ENCODE data around the gene TCF12. TPM values are rescaled to one million over a fixed set of nuclear protein-coding genes. Genes with fewer than 3 reads are reported as not detected.

The TCF12 gene
- total RNA-seq, 1 experiment from 2014 or later, result 102 TPM

- no peak overlapping the region for H3K4me3 ChIP-seq (ENCODE audit: low read depth in 2 of 2, low read length in 2 of 2)
- in situ Hi-C loops (cut with HindIII; ENCODE audit: low pct_unique_long_range_greater_than_20kb, low sequenced_read_pairs) (no loop called here), intact Hi-C loops (cut with micrococcal nuclease; ENCODE audit: unreplicated experiment) (no loop called here)
- no peak overlapping the region for H3K27ac ChIP-seq (ENCODE audit: low read length)
- DNase-seq (ENCODE audit: low read depth, low spot score), result no peak
- no peak for ATAC-seq
- H3K36me3 ChIP-seq (ENCODE audit: control insufficient read depth, insufficient read depth, low read length), result no peaks in the 10 kb centered on the region
- no peak for TF ChIP-seq REST (IDR thresholded peaks at IDR 0.05; ENCODE audit: insufficient read depth in 1 of 2, low read depth in 2 of 2, low read length in 1 of 2)
- no peak for TF ChIP-seq POLR2AphosphoS5 (IDR thresholded peaks at IDR 0.05; ENCODE audit: low read depth, low read length)
- no peak for TF ChIP-seq CTCF (IDR thresholded peaks at IDR 0.05)
- TF ChIP-seq TCF7L2 (IDR thresholded peaks at IDR 0.05; ENCODE audit: low read depth, low read length), result no peak
- TF ChIP-seq SIN3A (IDR thresholded peaks at IDR 0.05; ENCODE audit: borderline replicate concordance, insufficient read depth, low read depth, low read length), result no peak
- H3K4me1 ChIP-seq (ENCODE audit: control insufficient read depth, insufficient read depth, low read length), result no peaks in the 10 kb centered on the region
- H3K9me3 ChIP-seq (ENCODE audit: control insufficient read depth, insufficient read depth, low read depth, low read length), result no peaks in the 10 kb centered on the region
- no TSS peak for BruUV-seq (replicated peaks)
- ChIA-PET POLR2A (no interaction called here), CTCF (no interaction called here)
- H3K27me3 ChIP-seq (ENCODE audit: control insufficient read depth, insufficient read depth, low read length), result no peaks in the 10 kb centered on the region
These were observed 276.9 kb downstream of the TCF12 start for GRCh38 chr15:57195326-57195725.

GRCh38 chr15:57196865-57197264 lies 278.4 kb downstream of the TCF12 start:
- BruUV-seq (replicated peaks), result no TSS peak
- intact Hi-C loops (cut with micrococcal nuclease; ENCODE audit: unreplicated experiment) (no loop called here), in situ Hi-C loops (cut with HindIII; ENCODE audit: low pct_unique_long_range_greater_than_20kb, low sequenced_read_pairs) (no loop called here)
- Histone ChIP-seq H3K4me1 (ENCODE audit: control insufficient read depth, insufficient read depth, low read length) (no peaks in the 10 kb centered on the region), H3K27me3 (ENCODE audit: control insufficient read depth, insufficient read depth, low read length) (no peaks in the 10 kb centered on the region), H3K9me3 (ENCODE audit: control insufficient read depth, insufficient read depth, low read depth, low read length) (no peaks in the 10 kb centered on the region), H3K4me3 (ENCODE audit: low read depth in 2 of 2, low read length in 2 of 2) (no peak overlapping the region), H3K27ac (ENCODE audit: low read length) (no peak overlapping the region), H3K36me3 (ENCODE audit: control insufficient read depth, insufficient read depth, low read length) (no peaks in the 10 kb centered on the region)
- DNase-seq (ENCODE audit: low read depth, low spot score), result no peak
- no peak for ATAC-seq
- TF ChIP-seq SIN3A (IDR thresholded peaks at IDR 0.05; ENCODE audit: borderline replicate concordance, insufficient read depth, low read depth, low read length), result no peak
- TF ChIP-seq POLR2AphosphoS5 (IDR thresholded peaks at IDR 0.05; ENCODE audit: low read depth, low read length), result no peak
- no peak for TF ChIP-seq REST (IDR thresholded peaks at IDR 0.05; ENCODE audit: insufficient read depth in 1 of 2, low read depth in 2 of 2, low read length in 1 of 2)
- no peak for TF ChIP-seq CTCF (IDR thresholded peaks at IDR 0.05)
- no peak for TF ChIP-seq TCF7L2 (IDR thresholded peaks at IDR 0.05; ENCODE audit: low read depth, low read length)
- POLR2A ChIA-PET, result interaction anchor here (0.6 kb wide), 1 partner anchor 660 kb away, joined by 3 read pairs; no protein-coding TSS in a partner anchor
- CTCF ChIA-PET, result no interaction called here
